PC-3 (cell line): ENCODE data around the gene NET1. TPM values are rescaled to one million over a fixed set of nuclear protein-coding genes. Genes with fewer than 3 reads are reported as not detected.

Experiments
- ATAC-seq: fragments of 200-7000 bp; cut with Tn5 transposase; 2 replicates; pipeline ENCODE4 v1.9.1; 2020; ENCODE audit warnings: mild to moderate bottlenecking, moderate library complexity
- BruUV-seq: library from RNA; stranded (reverse); fragments of 400-500 nt; replicated peaks from 2 replicates; lab custom pipeline; 2021; lab: Mats Ljungman, UMichigan
- CTCF ChIA-PET: fragments of 300-600 bp; sonication (Branson Sonifier 250); formaldehyde crosslinking; loops from one replicate; lab custom pipeline; 2022; ENCODE audit warnings: antibody characterized with exemption; lab: Charles Lee
- POLR2A ChIA-PET: fragments of 300-600 bp; sonication (Branson Sonifier 250); formaldehyde crosslinking; loops from one replicate; lab custom pipeline; 2022; ENCODE audit warnings: antibody characterized with exemption; ENCODE audit not compliant: unreplicated experiment; lab: Charles Lee
- DNase-seq: peaks from one replicate; pipeline ENCODE4 v3.0.0-alpha.2; 2015
- H2AFZ ChIP-seq: fragments of 300-600 bp; sonication (generic); 2 replicates; pipeline ENCODE4 v1.6.0; 2016; ENCODE audit warnings: antibody characterized with exemption, low read length
- H3F3A ChIP-seq: fragments of 300-600 bp; sonication (generic); one replicate; pipeline ENCODE4 v1.6.0; 2017; ENCODE audit warnings: antibody characterized with exemption, low read length, control low read depth, mild to moderate bottlenecking; ENCODE audit not compliant: unreplicated experiment
- H3K27ac ChIP-seq: fragments of 300-600 bp; sonication (generic); 2 replicates; pipeline ENCODE4 v1.5.1; 2016; ENCODE audit warnings: mild to moderate bottlenecking, low read length
- H3K27me3 ChIP-seq: fragments of 300-600 bp; sonication (generic); 2 replicates; pipeline ENCODE4 v1.6.1; 2016; ENCODE audit warnings: low read length, mixed read lengths
- H3K36me3 ChIP-seq: fragments of 300-600 bp; sonication (generic); 2 replicates; pipeline ENCODE4 v1.6.1; 2016; ENCODE audit warnings: low read depth, mixed run types, low read length, mixed read lengths
- H3K4me1 ChIP-seq: fragments of 300-600 bp; sonication (generic); 2 replicates; pipeline ENCODE4 v1.5.1; 2016; ENCODE audit warnings: low read length; ENCODE audit not compliant: insufficient read depth
- H3K4me2 ChIP-seq: fragments of 300-600 bp; sonication (generic); 2 replicates; pipeline ENCODE4 v1.6.0; 2016; ENCODE audit warnings: low read length
- H3K4me3 ChIP-seq: fragments of 300-600 bp; sonication (generic); 2 replicates; pipeline ENCODE4 v1.5.1; 2016; ENCODE audit warnings: mild to moderate bottlenecking, low read length, mixed read lengths
- H3K79me2 ChIP-seq: fragments of 300-600 bp; sonication (generic); 2 replicates; pipeline ENCODE4 v1.6.1; 2017; ENCODE audit warnings: low read length, mixed read lengths
- H3K9ac ChIP-seq: fragments of 300-600 bp; sonication (generic); 2 replicates; pipeline ENCODE4 v1.6.0; 2016; ENCODE audit warnings: mild to moderate bottlenecking, low read length
- H3K9me2 ChIP-seq: fragments of 300-600 bp; sonication (generic); replicated peaks from 2 replicates; pipeline ENCODE4 v1.6.1; 2016; ENCODE audit warnings: mixed run types, low read length, mixed read lengths
- H3K9me3 ChIP-seq: fragments of 300-600 bp; sonication (generic); 2 replicates; pipeline ENCODE4 v1.6.1; 2016; ENCODE audit warnings: low read length, mixed read lengths
- H4K20me1 ChIP-seq: fragments of 300-600 bp; sonication (generic); 2 replicates; pipeline ENCODE4 v1.6.1; 2016; ENCODE audit warnings: low read length, mixed read lengths
- CTCF ChIP-seq: fragments of 300-600 bp; sonication (generic); conservative IDR thresholded peaks from 2 replicates; pipeline ENCODE4 v1.5.1; 2017; ENCODE audit warnings: antibody characterized with exemption, low read depth, mild to moderate bottlenecking, low read length
- EZH2 ChIP-seq: fragments of 300-600 bp; sonication (generic); IDR thresholded peaks from one replicate; pipeline ENCODE4 v1.6.1; 2017; ENCODE audit warnings: antibody characterized with exemption, mild to moderate bottlenecking, low read length; ENCODE audit not compliant: unreplicated experiment
- EZH2phosphoT487 ChIP-seq: fragments of 300-600 bp; sonication (generic); IDR thresholded peaks from 2 replicates; pipeline ENCODE4 v1.6.1; 2018; ENCODE audit warnings: mild to moderate bottlenecking, antibody characterized with exemption, low read length, borderline replicate concordance
- intact Hi-C: fragments of 100-400 bp; cut with micrococcal nuclease; formaldehyde crosslinking; loops from 2 replicates; pipeline ENCODE4 v1.9.0; 2023
- total RNA-seq: library from RNA; depleted of rRNA; stranded (reverse); fragments of >200 nt; gene quantifications from 2 replicates; pipeline ENCODE4 v1.2.3, GENCODE V29; 2014

Gene NET1
- total RNA-seq, 1 experiment from 2014 or later: 88.2 TPM

- H3K4me1 ChIP-seq: no peaks in the 10 kb centered on the region
- ATAC-seq: no peak
- no peak overlapping the region for H3K4me3 ChIP-seq
- H4K20me1 ChIP-seq: no peaks in the 10 kb centered on the region
- no peaks in the 10 kb centered on the region for H3K9me2 ChIP-seq
- CTCF ChIA-PET: no interaction called here
- TF ChIP-seq EZH2 (no peak), CTCF (no peak), EZH2phosphoT487 (no peak)
- no peaks in the 10 kb centered on the region for H3F3A ChIP-seq
- no peak for DNase-seq
- POLR2A ChIA-PET: no interaction called here
- intact Hi-C loops: no loop called here
- BruUV-seq: no TSS peak
- no peak overlapping the region for H3K27ac ChIP-seq
- no peak overlapping the region for H2AFZ ChIP-seq
- no peaks in the 10 kb centered on the region for H3K36me3 ChIP-seq
- no peaks in the 10 kb centered on the region for H3K79me2 ChIP-seq
- no peaks in the 10 kb centered on the region for H3K27me3 ChIP-seq
- H3K9me3 ChIP-seq: no peaks in the 10 kb centered on the region
- no peak overlapping the region for H3K4me2 ChIP-seq
- H3K9ac ChIP-seq: no peak overlapping the region
These were observed 64.7 kb downstream of the NET1 start for GRCh38 chr10:5476918-5477525.

- no peak for ATAC-seq
- no peak overlapping the region for H3K4me3 ChIP-seq
These were observed 65.8 kb downstream of the NET1 start for GRCh38 chr10:5477948-5478693.

More at GRCh38 chr10:5477948-5478693, 65.8 kb downstream of the NET1 start:
- no peak overlapping the region for H2AFZ ChIP-seq
- no peaks in the 10 kb centered on the region for H3F3A ChIP-seq
- no TSS peak for BruUV-seq
- intact Hi-C loops: no loop called here
- no peaks in the 10 kb centered on the region for H3K27me3 ChIP-seq
- H3K4me2 ChIP-seq: no peak overlapping the region
- H3K9ac ChIP-seq: no peak overlapping the region
- H3K36me3 ChIP-seq: no peaks in the 10 kb centered on the region
- H3K27ac ChIP-seq: no peak overlapping the region
- POLR2A ChIA-PET: interaction anchor here (0.6 kb wide), 1 partner anchor 123 kb away, joined by 5 read pairs; no protein-coding TSS in a partner anchor
- CTCF ChIA-PET: no interaction called here
- H3K9me2 ChIP-seq: no peaks in the 10 kb centered on the region
- no peak for TF ChIP-seq CTCF
- no peak for DNase-seq
- H4K20me1 ChIP-seq: no peaks in the 10 kb centered on the region
- no peaks in the 10 kb centered on the region for H3K79me2 ChIP-seq
- H3K4me1 ChIP-seq: no peaks in the 10 kb centered on the region
- no peaks in the 10 kb centered on the region for H3K9me3 ChIP-seq
